Activated T-helper 2 cell treated with anti-CD3 and anti-CD28 coated beads, Interferon-gamma antibody, Interleukin-2, Interleukin-4, amounts not matched to agents 10 μg/mL and 5 μg/mL and 100 μg/mL, durations not matched to agents 14 hours and 24 hours and 36 hours (primary cell): ENCODE measurements around the gene KIAA0319L. TPM values are rescaled to one million over a fixed set of nuclear protein-coding genes. Genes with fewer than 3 reads are reported as not detected.

Experiments
- DNase-seq: peaks from one replicate; pipeline ENCODE4 v3.0.0; 2021; ENCODE audit warnings: low spot score
- H3K27ac Mint-ChIP-seq: one replicate; pipeline ENCODE4 v1.8.0; 2021; ENCODE audit warnings: mixed read lengths
- H3K27me3 Mint-ChIP-seq: one replicate; pipeline ENCODE4 v1.8.0; 2021; ENCODE audit warnings: low read depth, mixed read lengths
- H3K36me3 Mint-ChIP-seq: one replicate; pipeline ENCODE4 v1.8.0; 2021; ENCODE audit warnings: low read depth, mixed read lengths
- H3K4me1 Mint-ChIP-seq: one replicate; pipeline ENCODE4 v1.8.0; 2021; ENCODE audit warnings: low read depth, mixed read lengths
- H3K4me3 Mint-ChIP-seq: one replicate; pipeline ENCODE4 v1.8.0; 2021; ENCODE audit warnings: low read depth, mild to moderate bottlenecking, moderate library complexity, mixed read lengths
- H3K9me3 Mint-ChIP-seq: one replicate; pipeline ENCODE4 v1.8.0; 2021; ENCODE audit warnings: mixed read lengths
- intact Hi-C: fragments of 100-400 bp; cut with micrococcal nuclease; formaldehyde crosslinking; loops from one replicate; pipeline ENCODE4 v1.15.1; 2023
- total RNA-seq: library from RNA; stranded (reverse); gene quantifications from 2 replicates; pipeline ENCODE4 v1.2.3, GENCODE V29; 2022

Gene KIAA0319L
- total RNA-seq, 1 donor from 2014 or later = 40.9 TPM

GRCh38 chr1:35390600-35391494, 166.4 kb downstream of the KIAA0319L start:
- Mint-ChIP-seq H3K4me1 (no peaks in the 10 kb centered on the region), H3K27me3 (no peaks in the 10 kb centered on the region), H3K9me3 (no peaks in the 10 kb centered on the region), H3K36me3 (peaks cover 43% of the 10 kb centered on the region), H3K27ac (no peak overlapping the region), H3K4me3 (no peak overlapping the region)
- intact Hi-C loops = no loop called here
- DNase-seq = no peak

GRCh38 chr1:35386959-35387358, 170.2 kb downstream of the KIAA0319L start:
- intact Hi-C loops = no loop called here
- Mint-ChIP-seq H3K4me3 (no peak overlapping the region), H3K9me3 (no peaks in the 10 kb centered on the region), H3K27ac (no peak overlapping the region), H3K27me3 (no peaks in the 10 kb centered on the region), H3K36me3 (peaks cover 28% of the 10 kb centered on the region), H3K4me1 (no peaks in the 10 kb centered on the region)
- DNase-seq = no peak

GRCh38 chr1:35386290-35386689, 170.9 kb downstream of the KIAA0319L start:
- Mint-ChIP-seq H3K27ac (no peak overlapping the region), H3K9me3 (no peaks in the 10 kb centered on the region), H3K4me1 (no peaks in the 10 kb centered on the region), H3K4me3 (no peak overlapping the region), H3K36me3 (peaks cover 28% of the 10 kb centered on the region), H3K27me3 (no peaks in the 10 kb centered on the region)
- no peak for DNase-seq
- intact Hi-C loops = no loop called here

Other genes with a start within 250 kb of the KIAA0319L start
- 31.8 and 32.6 TPM in 2 replicates for gene NCDN, start 396 bp upstream of the KIAA0319L start, total RNA-seq
- gene TFAP2E, start 15.9 kb upstream of the KIAA0319L start, total RNA-seq = 0.50 and 0.51 TPM in 2 replicates
- gene PSMB2, start 84.1 kb upstream of the KIAA0319L start, total RNA-seq = 123 and 124 TPM in 2 replicates
- 25.4 and 26.2 TPM in 2 replicates for gene C1orf216, start 161.5 kb upstream of the KIAA0319L start, total RNA-seq
- 55.2 and 55.8 TPM in 2 replicates for gene CLSPN, start 212.6 kb upstream of the KIAA0319L start, total RNA-seq